ENCODE data around the gene CRYBA1. TPM values are rescaled to one million over a fixed set of nuclear protein-coding genes. Genes with fewer than 3 reads are reported as not detected.

The CRYBA1 gene
- total RNA-seq, 4 donors from 2014 or later = not detected

- Histone ChIP-seq H3K27ac (no peak overlapping the region), H3K9me3 (no peaks in the 10 kb centered on the region), H3K4me3 (replicated peaks in 1 of 3) (no peak overlapping the region), H3K4me1 (no peaks in the 10 kb centered on the region), H3K27me3 (no peaks in the 10 kb centered on the region), H3K36me3 (no peaks in the 10 kb centered on the region)
- TF ChIP-seq, protein P1, sequence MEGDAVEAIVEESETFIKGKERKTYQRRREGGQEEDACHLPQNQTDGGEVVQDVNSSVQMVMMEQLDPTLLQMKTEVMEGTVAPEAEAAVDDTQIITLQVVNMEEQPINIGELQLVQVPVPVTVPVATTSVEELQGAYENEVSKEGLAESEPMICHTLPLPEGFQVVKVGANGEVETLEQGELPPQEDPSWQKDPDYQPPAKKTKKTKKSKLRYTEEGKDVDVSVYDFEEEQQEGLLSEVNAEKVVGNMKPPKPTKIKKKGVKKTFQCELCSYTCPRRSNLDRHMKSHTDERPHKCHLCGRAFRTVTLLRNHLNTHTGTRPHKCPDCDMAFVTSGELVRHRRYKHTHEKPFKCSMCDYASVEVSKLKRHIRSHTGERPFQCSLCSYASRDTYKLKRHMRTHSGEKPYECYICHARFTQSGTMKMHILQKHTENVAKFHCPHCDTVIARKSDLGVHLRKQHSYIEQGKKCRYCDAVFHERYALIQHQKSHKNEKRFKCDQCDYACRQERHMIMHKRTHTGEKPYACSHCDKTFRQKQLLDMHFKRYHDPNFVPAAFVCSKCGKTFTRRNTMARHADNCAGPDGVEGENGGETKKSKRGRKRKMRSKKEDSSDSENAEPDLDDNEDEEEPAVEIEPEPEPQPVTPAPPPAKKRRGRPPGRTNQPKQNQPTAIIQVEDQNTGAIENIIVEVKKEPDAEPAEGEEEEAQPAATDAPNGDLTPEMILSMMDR (IDR thresholded peaks at IDR 0.05) = no peak
- no peak for TF ChIP-seq POLR2A (IDR thresholded peaks at IDR 0.05)
- DNase-seq = no peak
- WGBS, 2 donors = 65 to 74% methylated on average over 4 of the region's 4 CpGs
- intact Hi-C loops (cut with DNase I) = no loop called here
Measured at GRCh38 chr17:29243792-29244191, 2.9 kb upstream of the CRYBA1 start.

DNA sequence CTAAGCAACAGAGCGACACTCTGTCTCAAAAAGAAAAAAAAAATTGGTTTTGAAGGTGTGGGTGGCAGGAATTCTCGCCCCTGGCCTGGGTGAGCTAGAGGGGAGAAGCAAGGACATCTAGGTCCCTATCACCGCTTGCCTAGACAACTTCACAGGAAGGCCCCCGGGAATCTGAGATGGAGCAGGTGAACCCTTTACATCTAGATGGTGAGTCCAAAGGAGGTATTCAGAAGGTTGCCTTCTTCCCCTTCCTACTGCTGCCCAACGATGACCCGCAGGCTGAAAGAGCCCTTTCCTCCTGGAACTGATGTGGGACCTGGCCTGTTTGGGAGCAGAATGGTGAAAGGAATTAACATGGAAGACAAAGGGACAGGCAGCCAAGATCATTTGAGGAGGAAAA, 1.3 kb upstream of the CRYBA1 start:
- intact Hi-C loops (cut with DNase I) = no loop called here
- Histone ChIP-seq H3K27ac (no peak overlapping the region), H3K36me3 (no peaks in the 10 kb centered on the region), H3K9me3 (no peaks in the 10 kb centered on the region), H3K27me3 (no peaks in the 10 kb centered on the region), H3K4me1 (no peaks in the 10 kb centered on the region), H3K4me3 (replicated peaks in 1 of 3) (no peak overlapping the region)
- DNase-seq = no peak
- WGBS, 2 donors = 95 to 96% methylated on average over 5 to 6 of the region's 6 CpGs
- TF ChIP-seq, protein P1 (IDR thresholded peaks at IDR 0.05) = no peak
- TF ChIP-seq POLR2A (IDR thresholded peaks at IDR 0.05) = no peak

- TF ChIP-seq, protein P1 (IDR thresholded peaks at IDR 0.05) = no peak
- TF ChIP-seq POLR2A (IDR thresholded peaks at IDR 0.05) = no peak
- intact Hi-C loops (cut with DNase I) = no loop called here
- 84 to 87% methylated on average over 2 of the region's 2 CpGs for WGBS, 2 donors
- Histone ChIP-seq H3K4me3 (replicated peaks in 1 of 3) (no peak overlapping the region), H3K27me3 (no peaks in the 10 kb centered on the region), H3K27ac (no peak overlapping the region), H3K9me3 (no peaks in the 10 kb centered on the region), H3K36me3 (no peaks in the 10 kb centered on the region), H3K4me1 (peaks cover 0 to under 1% of the 10 kb centered on the region in 2 donors)
- no peak for DNase-seq
Measured at GRCh38 chr17:29247219-29247618, 560 bp downstream of the CRYBA1 start.

GRCh38 chr17:29248845-29249244, 2.2 kb downstream of the CRYBA1 start:
- Histone ChIP-seq H3K27me3 (no peaks in the 10 kb centered on the region), H3K4me3 (replicated peaks in 1 of 3) (no peak overlapping the region), H3K27ac (no peak overlapping the region), H3K9me3 (no peaks in the 10 kb centered on the region), H3K36me3 (no peaks in the 10 kb centered on the region), H3K4me1 (peaks cover 0 to 6% of the 10 kb centered on the region in 2 donors)
- WGBS, 2 donors = 73 to 74% methylated on average over 5 of the region's 5 CpGs
- no peak for DNase-seq
- TF ChIP-seq, protein P1 (IDR thresholded peaks at IDR 0.05) = no peak
- no peak for TF ChIP-seq POLR2A (IDR thresholded peaks at IDR 0.05)
- intact Hi-C loops (cut with DNase I) = no loop called here

DNA sequence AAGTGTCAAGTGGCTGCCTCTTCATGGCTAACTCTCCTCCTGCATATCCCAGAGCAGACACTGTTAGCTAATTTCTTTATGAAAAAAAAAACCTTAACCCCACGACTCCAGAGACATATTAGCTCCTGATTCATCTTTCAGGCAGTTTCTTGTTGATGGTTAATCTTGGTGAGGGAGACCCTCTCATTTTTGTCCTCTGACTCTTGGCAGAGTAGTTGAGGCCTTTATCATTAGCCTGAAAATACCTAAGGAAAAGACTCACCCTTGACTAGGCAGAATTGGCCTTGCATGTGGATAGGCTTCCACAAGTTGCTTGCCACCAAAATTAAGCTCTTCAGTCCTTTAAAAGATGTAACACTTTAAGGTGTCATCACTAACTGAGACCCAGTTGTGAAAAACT, 4.0 kb downstream of the CRYBA1 start:
- no peak for DNase-seq
- H3K27me3 ChIP-seq = no peaks in the 10 kb centered on the region
- peaks cover 0 to 9% of the 10 kb centered on the region in 2 donors for H3K4me1 ChIP-seq
- intact Hi-C loops (cut with DNase I) = no loop called here
- TF ChIP-seq, protein P1 (IDR thresholded peaks at IDR 0.05) = no peak
- no peaks in the 10 kb centered on the region for H3K9me3 ChIP-seq
- H3K4me3 ChIP-seq (replicated peaks in 1 of 3) = no peak overlapping the region
- H3K36me3 ChIP-seq = no peaks in the 10 kb centered on the region
- 76 to 83% methylated on average over 1 of the region's 1 CpG for WGBS, 2 donors
- H3K27ac ChIP-seq = no peak overlapping the region
